Colonic mucosa (tissue), 4 donors: ENCODE results near the gene CFAP58. TPM values are rescaled to one million over a fixed set of nuclear protein-coding genes. Genes with fewer than 3 reads are reported as not detected.

Experiments
- DNase-seq: peaks from one replicate; pipeline ENCODE4 v3.0.0-alpha.2; 2020
- H3K27ac ChIP-seq: fragments of 200-600 bp; one replicate; pipeline ENCODE4 v1.8.0; 2021
- H3K27me3 ChIP-seq: fragments of 200-600 bp; one replicate; pipeline ENCODE4 v1.8.0; 2021
- H3K36me3 ChIP-seq: fragments of 200-600 bp; one replicate; pipeline ENCODE4 v1.8.0; 2021
- H3K4me1 ChIP-seq: fragments of 200-600 bp; one replicate; pipeline ENCODE4 v1.8.0; 2021; ENCODE audit warnings: mild to moderate bottlenecking
- H3K4me3 ChIP-seq: fragments of 200-600 bp; one replicate; pipeline ENCODE4 v1.8.0; 2021
- H3K9ac ChIP-seq, 2 donors: one replicate each; pipeline ENCODE4 v1.7.0; 2013; ENCODE audit warnings: control low read depth in 2 of 2, low read depth in 2 of 2, low read length in 2 of 2
- H3K9me3 ChIP-seq: fragments of 200-600 bp; one replicate; pipeline ENCODE4 v1.8.0; 2021
- CTCF ChIP-seq: fragments of 200-600 bp; IDR thresholded peaks from one replicate; pipeline ENCODE4 v1.8.0; 2022; ENCODE audit warnings: antibody characterized with exemption, mild to moderate bottlenecking
- intact Hi-C: fragments of 100-400 bp; cut with DNase I; formaldehyde crosslinking; loops from one replicate; pipeline ENCODE4 v1.14.1; 2022
- total RNA-seq, 2 donors: library from RNA; stranded (reverse); fragmentation: NEBNext Ultra II Directional in 1 of 2; extraction: Animal tissue kit (Norgen Biotek cat#: 25700) in 1 of 2; gene quantifications; one replicate each; pipeline ENCODE4 v1.2.1, GENCODE V29; 2021
- donor health status: healthy.
- donor health status: DM: no; HTN: no; CAD: no.
- donor health status: DM: no; HTN: no; CAD: no.

The CFAP58 gene
- total RNA-seq, 2 donors from 2014 or later: 0.11 TPM; not detected in 1

GRCh38 chr10:104427989-104428388 is 74.4 kb downstream of the CFAP58 start:
- Histone ChIP-seq H3K27me3 (no peaks in the 10 kb centered on the region), H3K4me1 (no peaks in the 10 kb centered on the region), H3K4me3 (no peak overlapping the region), H3K9me3 (no peaks in the 10 kb centered on the region), H3K36me3 (no peaks in the 10 kb centered on the region), H3K9ac (no peak overlapping the region), H3K27ac (no peak overlapping the region)
- no peak for DNase-seq
- no peak for TF ChIP-seq CTCF
- intact Hi-C loops: no loop called here

GRCh38 chr10:104429846-104430245 is 76.2 kb downstream of the CFAP58 start:
- no peaks in the 10 kb centered on the region for H3K4me1 ChIP-seq
- H3K9ac ChIP-seq: no peak overlapping the region
- no peaks in the 10 kb centered on the region for H3K27me3 ChIP-seq
- intact Hi-C loops: no loop called here
- no peak for TF ChIP-seq CTCF
- no peaks in the 10 kb centered on the region for H3K9me3 ChIP-seq
- H3K36me3 ChIP-seq: no peaks in the 10 kb centered on the region
- H3K4me3 ChIP-seq: no peak overlapping the region
- H3K27ac ChIP-seq: no peak overlapping the region
- DNase-seq: no peak

- TF ChIP-seq CTCF: no peak
- Histone ChIP-seq H3K36me3 (no peaks in the 10 kb centered on the region), H3K27me3 (no peaks in the 10 kb centered on the region), H3K9ac (no peak overlapping the region), H3K27ac (no peak overlapping the region), H3K4me3 (no peak overlapping the region), H3K9me3 (no peaks in the 10 kb centered on the region), H3K4me1 (no peaks in the 10 kb centered on the region)
- DNase-seq: no peak
- intact Hi-C loops: no loop called here
These were observed 76.7 kb downstream of the CFAP58 start for GRCh38 chr10:104430360-104430759.

GRCh38 chr10:104433669-104434068 is 80.0 kb downstream of the CFAP58 start:
- intact Hi-C loops: no loop called here
- DNase-seq: no peak
- no peak overlapping the region for H3K9ac ChIP-seq

GRCh38 chr10:104434601-104435000 is 81.0 kb downstream of the CFAP58 start:
- H3K36me3 ChIP-seq: no peaks in the 10 kb centered on the region
- no peak for DNase-seq
- H3K9me3 ChIP-seq: no peaks in the 10 kb centered on the region
- H3K4me3 ChIP-seq: no peak overlapping the region
- H3K27me3 ChIP-seq: no peaks in the 10 kb centered on the region
- no peak overlapping the region for H3K27ac ChIP-seq
- intact Hi-C loops: no loop called here
- no peak overlapping the region for H3K9ac ChIP-seq
- TF ChIP-seq CTCF: no peak
- no peaks in the 10 kb centered on the region for H3K4me1 ChIP-seq

More at GRCh38 chr10:104433669-104434068, 80.0 kb downstream of the CFAP58 start:
- Histone ChIP-seq H3K36me3 (no peaks in the 10 kb centered on the region), H3K4me1 (no peaks in the 10 kb centered on the region), H3K27me3 (no peaks in the 10 kb centered on the region), H3K9me3 (no peaks in the 10 kb centered on the region), H3K4me3 (no peak overlapping the region), H3K27ac (no peak overlapping the region)
- no peak for TF ChIP-seq CTCF

- Histone ChIP-seq H3K9me3 (no peaks in the 10 kb centered on the region), H3K4me3 (no peak overlapping the region), H3K9ac (no peak overlapping the region), H3K27me3 (no peaks in the 10 kb centered on the region), H3K27ac (no peak overlapping the region), H3K4me1 (no peaks in the 10 kb centered on the region), H3K36me3 (no peaks in the 10 kb centered on the region)
- DNase-seq: no peak
- TF ChIP-seq CTCF: no peak
- intact Hi-C loops: no loop called here
These were observed 82.2 kb downstream of the CFAP58 start for GRCh38 chr10:104435822-104436221.
